Fibroblast of pulmonary artery (primary cell): ENCODE results near the gene PLIN4.

Experiments used
- DNase-seq: peaks from one replicate; pipeline ENCODE4 v3.0.0-alpha.2; 2010; ENCODE audit warnings: low read depth
- H3K4me3 ChIP-seq: replicated peaks from 2 replicates; pipeline ENCODE4 v1.5.1; 2011; ENCODE audit warnings: low read depth, mild to moderate bottlenecking, control low read depth, low read length, moderate library complexity
- CTCF ChIP-seq: IDR thresholded peaks from 2 replicates; pipeline ENCODE4 v1.5.1; 2011; ENCODE audit warnings: mild to moderate bottlenecking, control low read depth, low read length, inconsistent platforms; ENCODE audit errors: missing control alignments

PLIN4 gene

GRCh38 chr19:4487572-4487971 is 30.7 kb downstream of the PLIN4 start:
- H3K4me3 ChIP-seq, result no peak overlapping the region
- no peak for DNase-seq
- no peak for TF ChIP-seq CTCF

- TF ChIP-seq CTCF, result no peak
- DNase-seq, result no peak
- no peak overlapping the region for H3K4me3 ChIP-seq
Observed at GRCh38 chr19:4483385-4483784, 34.9 kb downstream of the PLIN4 start.

- DNase-seq, result no peak
- no peak overlapping the region for H3K4me3 ChIP-seq
- TF ChIP-seq CTCF, result no peak
Observed at GRCh38 chr19:4482721-4483364, 35.4 kb downstream of the PLIN4 start.

GRCh38 chr19:4477034-4477801 is 41.1 kb downstream of the PLIN4 start:
- H3K4me3 ChIP-seq, result no peak overlapping the region
- DNase-seq, result no peak
- TF ChIP-seq CTCF, result no peak

GRCh38 chr19:4474514-4475022 is 43.7 kb downstream of the PLIN4 start:
- no peak for TF ChIP-seq CTCF
- H3K4me3 ChIP-seq, result peak overlapping the region; percentile 83
- DNase-seq, result peak; percentile 67

GRCh38 chr19:4473763-4474513 is 44.3 kb downstream of the PLIN4 start:
- H3K4me3 ChIP-seq, result peak overlapping the region; percentile 83
- DNase-seq, result no peak
- TF ChIP-seq CTCF, result no peak
